Measurements from ENCODE around the gene FBXO11.

GRCh38 chr2:47838249-47838648 is 68.0 kb downstream of the FBXO11 start:
- TF ChIP-seq, protein P1, sequence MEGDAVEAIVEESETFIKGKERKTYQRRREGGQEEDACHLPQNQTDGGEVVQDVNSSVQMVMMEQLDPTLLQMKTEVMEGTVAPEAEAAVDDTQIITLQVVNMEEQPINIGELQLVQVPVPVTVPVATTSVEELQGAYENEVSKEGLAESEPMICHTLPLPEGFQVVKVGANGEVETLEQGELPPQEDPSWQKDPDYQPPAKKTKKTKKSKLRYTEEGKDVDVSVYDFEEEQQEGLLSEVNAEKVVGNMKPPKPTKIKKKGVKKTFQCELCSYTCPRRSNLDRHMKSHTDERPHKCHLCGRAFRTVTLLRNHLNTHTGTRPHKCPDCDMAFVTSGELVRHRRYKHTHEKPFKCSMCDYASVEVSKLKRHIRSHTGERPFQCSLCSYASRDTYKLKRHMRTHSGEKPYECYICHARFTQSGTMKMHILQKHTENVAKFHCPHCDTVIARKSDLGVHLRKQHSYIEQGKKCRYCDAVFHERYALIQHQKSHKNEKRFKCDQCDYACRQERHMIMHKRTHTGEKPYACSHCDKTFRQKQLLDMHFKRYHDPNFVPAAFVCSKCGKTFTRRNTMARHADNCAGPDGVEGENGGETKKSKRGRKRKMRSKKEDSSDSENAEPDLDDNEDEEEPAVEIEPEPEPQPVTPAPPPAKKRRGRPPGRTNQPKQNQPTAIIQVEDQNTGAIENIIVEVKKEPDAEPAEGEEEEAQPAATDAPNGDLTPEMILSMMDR (IDR thresholded peaks at IDR 0.05): no peak
- TF ChIP-seq POLR2AphosphoS5 (IDR thresholded peaks at IDR 0.05; ENCODE audit: low read depth, low read length): no peak
- TF ChIP-seq, protein P2, sequence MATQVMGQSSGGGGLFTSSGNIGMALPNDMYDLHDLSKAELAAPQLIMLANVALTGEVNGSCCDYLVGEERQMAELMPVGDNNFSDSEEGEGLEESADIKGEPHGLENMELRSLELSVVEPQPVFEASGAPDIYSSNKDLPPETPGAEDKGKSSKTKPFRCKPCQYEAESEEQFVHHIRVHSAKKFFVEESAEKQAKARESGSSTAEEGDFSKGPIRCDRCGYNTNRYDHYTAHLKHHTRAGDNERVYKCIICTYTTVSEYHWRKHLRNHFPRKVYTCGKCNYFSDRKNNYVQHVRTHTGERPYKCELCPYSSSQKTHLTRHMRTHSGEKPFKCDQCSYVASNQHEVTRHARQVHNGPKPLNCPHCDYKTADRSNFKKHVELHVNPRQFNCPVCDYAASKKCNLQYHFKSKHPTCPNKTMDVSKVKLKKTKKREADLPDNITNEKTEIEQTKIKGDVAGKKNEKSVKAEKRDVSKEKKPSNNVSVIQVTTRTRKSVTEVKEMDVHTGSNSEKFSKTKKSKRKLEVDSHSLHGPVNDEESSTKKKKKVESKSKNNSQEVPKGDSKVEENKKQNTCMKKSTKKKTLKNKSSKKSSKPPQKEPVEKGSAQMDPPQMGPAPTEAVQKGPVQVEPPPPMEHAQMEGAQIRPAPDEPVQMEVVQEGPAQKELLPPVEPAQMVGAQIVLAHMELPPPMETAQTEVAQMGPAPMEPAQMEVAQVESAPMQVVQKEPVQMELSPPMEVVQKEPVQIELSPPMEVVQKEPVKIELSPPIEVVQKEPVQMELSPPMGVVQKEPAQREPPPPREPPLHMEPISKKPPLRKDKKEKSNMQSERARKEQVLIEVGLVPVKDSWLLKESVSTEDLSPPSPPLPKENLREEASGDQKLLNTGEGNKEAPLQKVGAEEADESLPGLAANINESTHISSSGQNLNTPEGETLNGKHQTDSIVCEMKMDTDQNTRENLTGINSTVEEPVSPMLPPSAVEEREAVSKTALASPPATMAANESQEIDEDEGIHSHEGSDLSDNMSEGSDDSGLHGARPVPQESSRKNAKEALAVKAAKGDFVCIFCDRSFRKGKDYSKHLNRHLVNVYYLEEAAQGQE (IDR thresholded peaks at IDR 0.05; ENCODE audit: insufficient read depth in 1 of 2, low read depth in 2 of 2, low read length in 1 of 2): no peak
